Kidney glomerular epithelial cell (primary cell): ENCODE measurements around the gene ZNF398.

Source experiments
- DNase-seq: peaks from one replicate; lab custom pipeline; 2025; lab: John Stamatoyannopoulos, UW

Gene ZNF398

GRCh38 chr7:149228831-149229471 is 81.7 kb downstream of the ZNF398 start:
- no peak for DNase-seq

GRCh38 chr7:149229526-149229925 is 82.3 kb downstream of the ZNF398 start:
- DNase-seq = no peak

GRCh38 chr7:149232362-149232761 is 85.1 kb downstream of the ZNF398 start:
- no peak for DNase-seq
